Stimulated activated naive CD8-positive, alpha-beta T cell treated with anti-CD3 and anti-CD28 coated beads, Interleukin-15, Interleukin-2, amounts not matched to agents 100 U/mL and 50 U/mL, for 24 hours (primary cell): ENCODE measurements around the gene GRIK5.
A peak's percentile ranks its signal among the peaks of the same experiment; 100 is the strongest.

Experiments
- ATAC-seq: fragments of 150-1000 bp; cut with Tn5 transposase; one replicate; pipeline ENCODE4 v1.10.0; 2021
- DNase-seq: peaks from one replicate; pipeline ENCODE4 v3.0.0; 2021

Gene GRIK5

GRCh38 chr19:41951686-41952172 lies 118.3 kb downstream of the GRIK5 start:
- DNase-seq (peak; percentile 95), ATAC-seq (peak; percentile 81)
